ENCODE results near the gene PIBF1.
"Not testable (repeated sequence)": the region's sequence is repeated elsewhere in the genome, so short reads cannot be mapped to it uniquely, and the experiment has no call there.

The PIBF1 gene

GRCh38 chr13:72781451-72782439 lies at the start of gene PIBF1, which contains the start of gene DIS3:
Gene PIBF1 (plus strand): TSS chr13:72782133. CDS start chr13:72783470, 1,337 bp downstream.
Gene DIS3 (minus strand): TSS chr13:72781900. CDS start chr13:72781832, 68 bp downstream.
- peak; percentile 95 for DNase-seq (ENCODE audit: low read depth)

GRCh38 chr13:72737033-72737432 lies 44.9 kb upstream of the PIBF1 start:
- DNase-seq (ENCODE audit: low read depth): no peak

GRCh38 chr13:72740015-72740414 lies 41.9 kb upstream of the PIBF1 start:
- DNase-seq (ENCODE audit: low read depth): no peak

- DNase-seq (ENCODE audit: low read depth): no peak
These were observed 36.7 kb upstream of the PIBF1 start for GRCh38 chr13:72745260-72745659.

- DNase-seq (ENCODE audit: low read depth): no peak
These were observed 30.7 kb upstream of the PIBF1 start for GRCh38 chr13:72751220-72751619.

- DNase-seq (ENCODE audit: low read depth): no peak
These were observed 27.8 kb upstream of the PIBF1 start for GRCh38 chr13:72754111-72754510.

GRCh38 chr13:72757792-72758535 lies 24.0 kb upstream of the PIBF1 start:
- no peak for DNase-seq (ENCODE audit: low read depth)

- DNase-seq (ENCODE audit: low read depth): no peak
These were observed 21.7 kb upstream of the PIBF1 start for GRCh38 chr13:72760189-72760588.

- no peak for DNase-seq (ENCODE audit: low read depth)
These were observed 18.5 kb upstream of the PIBF1 start for GRCh38 chr13:72763411-72763810.

- DNase-seq (ENCODE audit: low read depth): no peak
These were observed 7.9 kb upstream of the PIBF1 start for GRCh38 chr13:72774019-72774418.

GRCh38 chr13:72782717-72783116 lies 784 bp downstream of the PIBF1 start:
- no peak for DNase-seq (ENCODE audit: low read depth)

- DNase-seq (ENCODE audit: low read depth): not testable (repeated sequence)
These were observed 2.7 kb downstream of the PIBF1 start for GRCh38 chr13:72784679-72785078.

GRCh38 chr13:72788831-72789230 lies 6.9 kb downstream of the PIBF1 start:
- DNase-seq (ENCODE audit: low read depth): no peak

- no peak for DNase-seq (ENCODE audit: low read depth)
These were observed 10.7 kb downstream of the PIBF1 start for GRCh38 chr13:72792640-72793039.

GRCh38 chr13:72798817-72799216 lies 16.9 kb downstream of the PIBF1 start:
- no peak for DNase-seq (ENCODE audit: low read depth)

GRCh38 chr13:72804301-72804700 lies 22.4 kb downstream of the PIBF1 start:
- no peak for DNase-seq (ENCODE audit: low read depth)

GRCh38 chr13:72805676-72806346 lies 23.9 kb downstream of the PIBF1 start:
- no peak for DNase-seq (ENCODE audit: low read depth)

GRCh38 chr13:72806514-72806913 lies 24.6 kb downstream of the PIBF1 start:
- not testable (repeated sequence) for DNase-seq (ENCODE audit: low read depth)

- DNase-seq (ENCODE audit: low read depth): no peak
These were observed 27.1 kb downstream of the PIBF1 start for GRCh38 chr13:72808917-72809500.

GRCh38 chr13:72820156-72820897 lies 38.4 kb downstream of the PIBF1 start:
- no peak for DNase-seq (ENCODE audit: low read depth)

- DNase-seq (ENCODE audit: low read depth): no peak
These were observed 39.0 kb downstream of the PIBF1 start for GRCh38 chr13:72820898-72821279.

Data from T-helper 22 cell (primary cell).